ENCODE results near the gene GNPDA1. TPM values are rescaled to one million over a fixed set of nuclear protein-coding genes. Genes with fewer than 3 reads are reported as not detected.

GNPDA1 gene
- polyA plus RNA-seq, 3 donors, result 14.6 to 47.6 (median 24.3) TPM

- TF ChIP-seq CTCF (IDR thresholded peaks at IDR 0.05), result no peak
- Histone ChIP-seq H3K27ac (ENCODE audit: low read depth in 1 of 2, low read length in 2 of 2) (peak within 1 kb of the TSS; percentile 43 to 73), H2AFZ (ENCODE audit: insufficient read depth, low read depth, low read length, poor library complexity, severe bottlenecking) (peak within 1 kb of the TSS; percentile 60), H3K79me2 (ENCODE audit: insufficient read depth, low read length) (no peaks in the 10 kb centered on the region), H4K20me1 (ENCODE audit: insufficient read depth, low read length) (no peaks in the 10 kb centered on the region), H3K4me2 (replicated peaks; ENCODE audit: extremely low read depth, low read length, poor library complexity, severe bottlenecking) (peak within 1 kb of the TSS; percentile 68), H3K27me3 (ENCODE audit: control insufficient read depth in 2 of 2, insufficient read depth in 2 of 2, low read length in 2 of 2) (no peaks in the 10 kb centered on the region), H3K36me3 (replicated peaks in 1 of 2; ENCODE audit: control insufficient read depth in 1 of 2, insufficient read depth in 2 of 2, low read length in 2 of 2) (no peaks in the 10 kb centered on the region), H3K4me3 (replicated peaks in 1 of 3; ENCODE audit: low read depth in 2 of 3, low read length in 3 of 3) (peak within 1 kb of the TSS in 1 of 3 experiments; percentile 49), H3K9ac (ENCODE audit: insufficient read depth, low read length, poor library complexity, severe bottlenecking) (no peak within 1 kb of the TSS), H3K4me1 (ENCODE audit: control insufficient read depth in 1 of 2, insufficient read depth in 2 of 2, low read length in 2 of 2) (peaks cover 45 to 61% of the 10 kb centered on the region in 2 donors), H3K9me3 (replicated peaks in 1 of 2; ENCODE audit: control insufficient read depth in 1 of 2, insufficient read depth in 1 of 2, low read length in 2 of 2) (no peaks in the 10 kb centered on the region)
- peak within 1 kb of the TSS; percentile 85 to 95 (median 90) for H3K27ac Mint-ChIP-seq
- peaks cover 3 to 6% of the 10 kb centered on the region in 2 donors for H3K36me3 Mint-ChIP-seq
- peaks cover 56% of the 10 kb centered on the region for H3K4me1 Mint-ChIP-seq
- peaks cover 2 to 7% (median 4%) of the 10 kb centered on the region in 3 donors for H3K27me3 Mint-ChIP-seq (ENCODE audit: low read depth in 3 of 3)
- peaks cover 0 to 2% (median 0%) of the 10 kb centered on the region in 7 donors for H3K9me3 Mint-ChIP-seq
- DNase-seq, result peak in 1 of 3 donors; percentile 45
- 0% methylated on average over 7 of the region's 7 CpGs for WGBS (ENCODE audit: insufficient coverage)
- intact Hi-C loops (cut with micrococcal nuclease), result loop anchor here (5.0 kb wide), 2 partner anchors 36 to 266 kb away; partner anchors contain the start of gene DELE1 (in 1 of the 2)
- H3K4me3 Mint-ChIP-seq, result peak within 1 kb of the TSS; percentile 56 to 81
Measured at GRCh38 chr5:141958113-141958512, 54.7 kb downstream of the GNPDA1 start, which contains the start of gene PCDH12. PCDH12 (minus strand) TSS chr5:141958202; CDS start chr5:141957851, 351 bp downstream.

- peak overlapping the region; percentile 56 to 81 for H3K4me3 Mint-ChIP-seq
- H3K4me1 ChIP-seq (ENCODE audit: control insufficient read depth in 1 of 2, insufficient read depth in 2 of 2, low read length in 2 of 2), result peaks cover 45 to 61% of the 10 kb centered on the region in 2 donors
- 42% methylated on average over 13 of the region's 16 CpGs for WGBS (ENCODE audit: insufficient coverage)
Measured at GRCh38 chr5:141957367-141957996, 55.3 kb downstream of the GNPDA1 start.

More at GRCh38 chr5:141957367-141957996, 55.3 kb downstream of the GNPDA1 start:
- Mint-ChIP-seq H3K4me1 (peaks cover 56% of the 10 kb centered on the region), H3K27me3 (ENCODE audit: low read depth in 3 of 3) (peaks cover 2 to 7% (median 4%) of the 10 kb centered on the region in 3 donors), H3K36me3 (peaks cover 3 to 6% of the 10 kb centered on the region in 2 donors), H3K27ac (peak overlapping the region; percentile 85 to 95 (median 90)), H3K9me3 (peaks cover 0 to 2% (median 0%) of the 10 kb centered on the region in 7 donors)
- H2AFZ ChIP-seq (ENCODE audit: insufficient read depth, low read depth, low read length, poor library complexity, severe bottlenecking), result peak overlapping the region; percentile 60
- H3K79me2 ChIP-seq (ENCODE audit: insufficient read depth, low read length), result no peaks in the 10 kb centered on the region
- peak overlapping the region in 1 of 3 experiments; percentile 49 for H3K4me3 ChIP-seq (replicated peaks in 1 of 3; ENCODE audit: low read depth in 2 of 3, low read length in 3 of 3)
- TF ChIP-seq CTCF (IDR thresholded peaks at IDR 0.05), result no peak
- no peaks in the 10 kb centered on the region for H3K27me3 ChIP-seq (ENCODE audit: control insufficient read depth in 2 of 2, insufficient read depth in 2 of 2, low read length in 2 of 2)
- peak overlapping the region; percentile 68 for H3K4me2 ChIP-seq (replicated peaks; ENCODE audit: extremely low read depth, low read length, poor library complexity, severe bottlenecking)
- peak overlapping the region in 1 of 2 donors; percentile 73 for H3K27ac ChIP-seq (ENCODE audit: low read depth in 1 of 2, low read length in 2 of 2)
- H3K36me3 ChIP-seq (replicated peaks in 1 of 2; ENCODE audit: control insufficient read depth in 1 of 2, insufficient read depth in 2 of 2, low read length in 2 of 2), result no peaks in the 10 kb centered on the region
- no peaks in the 10 kb centered on the region for H3K9me3 ChIP-seq (replicated peaks in 1 of 2; ENCODE audit: control insufficient read depth in 1 of 2, insufficient read depth in 1 of 2, low read length in 2 of 2)
- DNase-seq, result peak in 2 of 3 donors; percentile 25 to 44
- no peak overlapping the region for H3K9ac ChIP-seq (ENCODE audit: insufficient read depth, low read length, poor library complexity, severe bottlenecking)
- H4K20me1 ChIP-seq (ENCODE audit: insufficient read depth, low read length), result no peaks in the 10 kb centered on the region
- intact Hi-C loops (cut with micrococcal nuclease), result loop anchor here (5.0 kb wide), 2 partner anchors 35 to 265 kb away; partner anchors contain the start of gene DELE1 (in 1 of the 2)
